Central memory CD4-positive, alpha-beta T cell (primary cell): ENCODE results near the gene CPT1A.

Experiments
- DNase-seq: peaks from one replicate; pipeline ENCODE4 v3.0.0; 2022

CPT1A gene

DNA sequence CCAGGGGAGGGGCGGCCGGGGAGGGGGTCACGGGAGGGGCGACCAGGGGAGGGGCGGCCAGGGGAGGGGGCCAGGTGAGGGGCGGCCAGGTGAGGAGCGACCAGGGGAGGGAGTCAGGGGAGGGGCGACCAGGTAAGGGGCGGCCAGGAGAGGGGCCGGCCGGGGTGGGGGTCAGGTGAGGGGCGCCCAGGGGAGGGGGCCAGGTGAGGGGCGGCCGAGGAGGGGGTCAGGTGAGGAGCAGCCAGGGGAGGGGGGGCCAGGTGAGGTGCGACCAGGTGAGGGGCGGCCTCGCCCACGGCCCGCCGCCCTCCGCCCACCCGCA, 90.8 kb downstream of the CPT1A start:
- no peak for DNase-seq

DNA sequence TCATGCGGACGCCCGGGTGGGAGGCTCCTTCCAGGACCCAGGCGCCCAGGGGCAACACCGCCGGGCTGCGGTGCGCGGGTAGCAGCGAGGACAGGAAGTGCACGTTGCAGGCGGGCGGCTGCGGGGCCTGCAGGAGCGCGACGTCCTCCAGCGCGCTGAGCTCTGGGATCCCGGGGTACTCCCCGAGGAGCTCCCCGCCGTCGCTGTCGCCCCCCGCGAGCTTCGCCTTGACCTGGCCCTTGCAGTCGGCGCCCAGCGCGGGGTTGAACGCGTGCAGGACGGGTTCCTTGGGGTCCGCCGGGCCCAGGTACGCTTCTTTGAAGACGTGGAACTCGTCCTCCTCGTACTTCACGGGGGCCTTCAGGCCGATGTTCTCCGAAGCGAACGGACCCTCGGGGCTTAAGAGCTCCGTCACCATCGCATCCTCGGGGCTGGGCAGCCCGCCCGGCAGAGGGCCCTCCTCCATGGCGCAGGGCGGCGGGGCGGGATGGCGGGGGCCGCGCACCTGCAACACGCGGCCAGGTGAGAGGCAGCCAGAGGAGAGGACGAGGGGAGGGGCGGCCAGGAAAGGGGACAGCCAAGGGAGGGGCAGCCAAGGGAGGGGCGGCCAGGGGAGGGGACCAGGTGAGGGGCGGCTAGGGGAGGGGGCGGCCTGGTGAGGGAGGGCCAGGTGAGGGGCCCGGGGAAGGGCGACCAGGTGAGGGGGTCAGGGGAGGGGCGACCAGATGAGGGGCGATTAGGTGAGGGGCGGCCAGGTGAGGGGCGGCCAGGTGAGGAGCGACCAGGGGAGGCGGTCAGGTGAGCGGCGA, 91.3 kb downstream of the CPT1A start:
- no peak for DNase-seq

DNA sequence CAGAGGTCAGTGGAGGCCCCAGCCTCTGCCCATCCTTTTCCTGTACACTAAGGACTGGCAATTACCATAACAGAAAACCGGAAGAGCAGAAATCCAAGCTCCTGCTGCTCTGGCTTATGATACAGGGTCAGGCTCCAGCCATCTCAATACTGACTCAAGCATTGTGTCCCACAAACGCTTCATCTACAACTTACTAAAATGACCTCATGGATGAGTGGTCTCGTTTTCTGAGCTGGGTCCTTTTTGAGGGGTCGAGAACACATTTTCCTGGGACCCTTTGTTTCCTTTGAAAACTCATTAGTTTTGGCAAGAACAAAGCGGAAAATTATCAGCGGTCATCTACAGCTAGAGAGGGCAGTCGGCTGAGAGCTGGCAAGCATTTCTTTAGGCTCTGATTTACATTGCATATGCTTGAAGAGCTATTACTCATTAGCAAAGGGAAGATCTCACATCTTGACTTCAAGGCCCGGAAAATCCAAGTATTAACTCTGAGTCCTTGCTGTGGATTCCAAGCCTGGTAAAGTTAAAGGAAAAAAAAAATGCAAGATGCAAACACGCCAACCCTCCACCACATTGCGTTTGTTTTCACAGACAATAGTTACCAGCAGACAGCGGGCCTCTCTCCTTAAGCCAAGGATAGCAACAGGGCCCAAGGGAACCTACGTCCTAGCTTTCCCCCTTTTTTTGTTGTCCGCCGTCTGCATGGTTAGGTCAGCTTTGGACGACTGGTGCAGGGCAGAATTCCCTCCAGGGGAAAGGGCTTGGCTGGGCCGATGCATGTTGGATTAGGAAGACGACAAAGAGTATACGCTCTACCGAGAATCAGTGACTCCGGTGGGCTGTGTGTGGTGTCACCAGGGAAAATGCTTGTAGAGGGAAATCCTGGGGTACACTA, 92.2 kb downstream of the CPT1A start:
- no peak for DNase-seq

DNA sequence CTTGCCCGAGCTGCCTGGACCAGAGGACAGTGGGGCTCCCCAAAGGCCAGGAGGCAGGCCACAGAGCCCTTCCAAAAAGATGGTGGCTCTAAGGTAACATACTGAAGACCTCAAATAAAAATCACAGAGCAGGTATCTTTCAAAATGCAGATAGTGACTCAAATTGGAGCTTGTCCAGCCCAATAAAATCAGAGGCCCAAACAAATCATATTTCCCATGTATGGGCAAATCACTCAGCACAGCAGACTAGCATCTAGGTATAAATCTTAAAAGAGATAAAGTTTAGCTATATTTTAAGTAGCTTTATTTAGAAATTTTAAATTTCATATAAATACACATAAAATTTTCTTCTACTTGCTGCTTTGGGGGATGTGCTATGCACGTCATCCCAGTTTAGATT, 93.7 kb downstream of the CPT1A start:
- DNase-seq = no peak

DNA sequence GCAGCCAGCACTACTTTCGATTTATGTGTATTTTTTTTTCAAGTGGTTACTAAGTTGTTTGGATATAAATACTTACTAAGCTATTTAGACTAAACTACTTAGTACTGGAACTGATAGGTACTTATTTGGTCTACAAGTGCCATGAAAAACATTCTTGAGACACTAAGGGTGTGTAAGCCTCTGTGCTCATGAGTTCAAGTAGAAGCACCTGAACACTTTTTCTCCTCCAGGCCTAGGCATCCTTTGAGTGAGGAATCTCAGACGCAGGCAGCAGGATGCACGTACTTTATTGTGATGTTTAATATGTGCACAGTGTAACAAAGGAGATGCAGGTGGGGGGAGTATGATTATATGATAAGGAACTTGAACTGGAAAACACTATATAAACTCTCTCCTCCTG, 98.2 kb downstream of the CPT1A start:
- no peak for DNase-seq

DNA sequence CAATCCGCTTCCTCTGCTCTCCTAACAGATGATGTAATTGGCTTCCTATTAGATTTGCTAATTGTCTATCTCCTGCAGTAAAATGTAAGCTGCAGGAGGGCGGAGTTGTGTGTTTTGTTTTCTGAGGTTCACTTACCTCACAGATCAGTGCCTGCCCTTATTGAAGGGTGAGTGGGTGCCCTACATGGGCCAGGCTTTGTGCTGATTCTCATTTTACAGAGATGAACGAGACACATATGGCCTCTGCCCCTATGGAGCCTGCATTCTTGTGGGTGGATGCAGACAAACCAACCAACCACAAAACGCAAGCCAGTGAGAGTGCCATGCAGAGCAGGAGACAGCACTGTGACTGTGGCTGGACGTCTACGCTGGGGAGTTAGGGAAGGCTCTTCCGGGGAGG, 100.3 kb downstream of the CPT1A start:
- DNase-seq = no peak

DNA sequence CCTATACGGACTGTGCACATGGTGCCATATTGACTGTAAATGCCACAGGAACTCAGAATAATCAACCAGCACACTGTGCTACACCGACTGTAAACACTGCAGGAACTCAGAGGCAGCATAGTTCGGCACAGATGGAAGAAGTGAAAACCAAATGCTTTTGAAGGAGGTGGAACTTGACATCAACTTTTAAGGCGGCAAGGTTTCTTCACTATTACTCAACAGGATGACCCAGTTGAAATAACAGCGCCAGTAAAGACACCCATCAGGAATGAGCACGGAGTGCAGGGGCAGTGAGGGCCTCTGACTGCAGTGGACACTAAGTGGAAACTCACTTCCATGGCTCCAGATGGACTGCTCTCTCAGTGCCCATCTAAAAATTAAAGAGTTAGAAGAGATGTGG, 106.1 kb downstream of the CPT1A start:
- DNase-seq = no peak

DNA sequence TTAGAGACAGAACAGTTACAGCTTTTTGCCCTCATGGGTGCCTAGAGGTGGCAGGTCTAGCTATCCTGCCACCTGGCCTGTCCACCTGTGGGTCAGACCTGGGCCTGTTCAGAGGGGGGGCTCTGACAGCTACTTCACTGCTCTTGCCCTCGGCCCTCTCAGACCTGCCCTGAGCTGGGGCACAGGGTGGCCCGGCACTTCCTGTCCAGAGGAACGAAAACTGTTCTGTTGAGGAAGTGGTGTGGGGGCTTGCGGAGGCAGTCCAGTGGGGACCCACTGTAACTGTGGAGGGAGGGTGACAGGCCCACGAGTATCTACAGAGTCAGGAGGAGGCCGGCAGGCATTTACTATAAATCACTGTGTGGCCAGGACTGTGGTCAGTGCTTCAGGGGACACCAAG, 106.6 kb downstream of the CPT1A start:
- DNase-seq = no peak

DNA sequence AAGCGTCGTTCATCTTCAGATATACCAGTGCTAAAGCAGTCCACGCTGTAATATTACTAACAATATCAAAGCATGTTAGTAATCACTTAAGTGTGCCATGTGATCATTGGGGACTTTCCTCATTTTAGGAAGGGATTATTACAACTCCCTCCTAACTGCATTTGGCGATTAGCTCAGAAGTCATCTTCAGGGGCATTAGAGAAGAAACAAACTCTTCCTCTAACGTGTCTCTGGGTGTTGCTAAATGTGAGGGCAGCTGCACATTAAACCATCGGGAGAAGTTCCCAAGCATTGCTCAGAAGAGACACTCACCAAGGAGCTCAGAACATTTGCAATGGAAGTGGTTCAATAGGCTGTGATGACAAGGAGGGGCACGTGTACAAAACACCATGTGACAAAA, 107.6 kb downstream of the CPT1A start:
- DNase-seq = no peak

DNA sequence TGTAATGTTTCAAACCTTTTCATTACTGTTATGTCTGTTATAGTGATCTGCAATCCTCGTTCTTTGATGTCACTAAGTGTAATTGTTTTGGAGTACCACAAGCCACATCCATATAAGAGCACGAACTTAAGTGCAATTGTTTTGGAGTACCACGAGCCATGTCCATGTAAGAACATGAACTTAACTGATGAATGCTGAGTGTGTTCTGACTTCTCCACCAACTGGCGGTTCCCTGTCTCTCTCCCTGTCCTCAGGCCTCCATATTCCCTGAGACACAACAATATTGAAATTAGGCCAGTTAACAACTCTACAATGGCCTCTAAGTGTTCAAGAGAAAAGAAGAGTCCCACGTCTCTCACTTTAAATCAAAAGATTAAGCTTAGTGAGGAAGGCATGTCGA, 113.9 kb downstream of the CPT1A start:
- no peak for DNase-seq

DNA sequence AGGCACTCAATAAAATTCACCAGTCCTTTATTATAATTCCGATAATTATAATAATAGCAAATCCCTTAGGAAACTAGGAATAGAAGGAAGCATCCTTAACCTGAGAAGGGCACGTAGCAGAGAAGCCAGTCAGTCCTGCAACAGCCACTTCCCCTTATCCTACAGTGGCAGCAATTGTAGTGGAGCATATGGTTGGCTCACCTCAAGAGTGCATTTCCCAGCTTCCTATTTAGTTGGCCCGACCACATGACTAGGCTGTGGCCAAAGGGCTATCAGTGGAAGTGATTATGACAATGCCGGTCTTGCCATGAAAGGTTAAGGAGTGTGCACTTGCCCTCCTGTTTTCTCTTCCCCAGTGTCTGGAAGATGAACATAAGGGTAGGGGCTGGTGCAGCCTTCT, 117.4 kb downstream of the CPT1A start:
- DNase-seq = no peak

DNA sequence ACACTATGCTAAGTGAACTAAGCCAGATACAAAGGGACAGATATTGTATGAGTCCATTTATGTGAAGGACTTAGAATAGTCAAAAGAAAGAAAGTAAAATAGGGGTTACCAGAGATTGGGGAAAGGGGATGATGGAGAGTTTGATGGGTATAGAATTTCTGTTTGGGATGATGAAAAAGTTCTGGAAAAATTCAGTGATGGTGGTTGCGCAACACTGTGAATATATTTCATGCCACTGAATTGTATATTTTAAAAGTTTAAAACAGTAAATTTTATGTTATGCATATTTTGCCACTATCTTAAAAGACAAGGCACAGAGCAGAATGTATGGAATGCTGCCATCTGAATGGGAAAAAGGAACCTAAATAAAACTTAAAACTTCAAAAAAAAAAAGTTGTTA, 119.6 kb downstream of the CPT1A start:
- no peak for DNase-seq

DNA sequence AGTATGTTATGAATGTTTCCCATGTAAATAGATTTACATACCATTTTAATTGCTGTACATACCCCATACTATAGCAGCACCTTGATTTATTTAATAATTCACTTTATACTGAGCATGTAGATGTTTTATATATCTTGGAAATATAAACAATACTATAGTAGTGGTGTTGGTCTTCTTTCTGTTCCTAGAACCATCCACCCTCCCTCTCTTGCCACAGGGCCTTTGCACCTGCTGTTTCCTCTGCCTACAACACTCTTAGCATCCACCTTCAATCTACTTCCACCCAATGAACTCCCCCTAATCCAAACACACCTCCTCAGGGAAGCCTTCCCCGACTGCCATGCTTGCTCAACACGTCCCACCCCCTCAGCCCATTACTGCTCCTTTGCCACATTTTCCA, 120.6 kb downstream of the CPT1A start:
- DNase-seq = no peak

DNA sequence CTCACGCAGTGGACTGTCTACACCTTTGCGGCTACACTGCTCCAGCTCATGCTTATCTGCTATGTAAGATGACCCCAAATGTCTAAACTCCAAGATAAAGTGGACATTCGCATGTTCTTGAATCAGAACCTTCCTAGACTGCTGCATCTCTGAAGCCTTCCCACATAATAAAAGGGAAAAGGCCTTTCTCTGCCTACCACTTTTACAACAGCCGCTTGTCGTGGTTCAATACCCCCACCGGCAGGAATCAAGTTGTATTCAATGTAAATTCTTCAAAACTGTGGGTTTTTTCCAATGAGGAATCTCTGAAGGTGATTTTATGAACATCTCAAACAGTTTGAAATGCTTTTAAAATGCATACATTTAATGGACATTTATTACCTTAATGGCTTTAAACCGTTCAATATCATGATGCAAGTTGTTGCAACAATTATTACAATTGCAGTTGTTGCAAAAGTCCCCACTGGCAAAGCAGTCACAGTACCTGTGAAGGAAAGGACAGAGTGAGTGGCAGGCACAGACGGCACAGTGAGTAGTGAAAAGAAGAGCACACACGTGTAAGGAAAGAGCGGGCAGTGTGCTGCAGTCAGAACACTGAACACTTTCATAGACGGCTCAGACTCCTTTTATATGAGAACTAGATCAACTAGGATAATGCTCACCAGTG, 126.1 kb downstream of the CPT1A start:
- DNase-seq = no peak

DNA sequence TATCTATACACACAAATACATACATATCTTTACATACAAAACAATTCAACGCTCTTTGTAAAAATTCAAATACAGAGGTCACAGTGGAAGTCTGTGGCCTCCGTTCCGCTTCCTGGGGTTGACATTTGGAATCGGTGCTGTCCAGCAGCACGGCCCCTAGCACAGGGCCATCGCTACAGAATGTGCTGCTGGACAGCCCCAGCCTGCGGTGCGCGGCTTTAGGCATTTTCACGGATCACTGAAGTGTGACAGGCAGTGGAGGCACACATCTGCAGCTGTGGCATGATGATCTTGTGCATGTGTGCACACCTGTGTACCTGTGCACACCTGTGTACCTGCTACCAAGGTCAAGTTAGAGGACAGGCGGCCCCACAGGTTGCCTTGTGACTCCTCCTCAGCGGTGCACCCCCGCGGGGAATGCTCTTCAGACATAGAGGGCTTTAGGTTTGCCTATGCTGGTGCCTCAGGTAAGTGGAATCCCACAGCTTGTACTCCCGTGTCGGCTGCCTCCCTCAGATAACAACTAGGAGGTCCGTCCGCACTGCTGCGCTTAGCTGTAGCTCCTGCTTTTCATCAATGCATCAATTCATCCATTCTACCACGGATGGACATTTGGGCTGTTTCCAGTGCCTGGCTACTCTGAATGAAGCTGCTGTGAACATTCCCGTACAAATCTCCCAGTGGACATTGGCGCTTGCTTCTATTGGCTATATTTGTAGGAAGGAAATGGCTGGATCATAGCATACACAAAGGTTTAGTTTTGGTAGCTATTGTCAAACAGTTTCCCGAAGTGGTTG, 127.5 kb downstream of the CPT1A start:
- no peak for DNase-seq

DNA sequence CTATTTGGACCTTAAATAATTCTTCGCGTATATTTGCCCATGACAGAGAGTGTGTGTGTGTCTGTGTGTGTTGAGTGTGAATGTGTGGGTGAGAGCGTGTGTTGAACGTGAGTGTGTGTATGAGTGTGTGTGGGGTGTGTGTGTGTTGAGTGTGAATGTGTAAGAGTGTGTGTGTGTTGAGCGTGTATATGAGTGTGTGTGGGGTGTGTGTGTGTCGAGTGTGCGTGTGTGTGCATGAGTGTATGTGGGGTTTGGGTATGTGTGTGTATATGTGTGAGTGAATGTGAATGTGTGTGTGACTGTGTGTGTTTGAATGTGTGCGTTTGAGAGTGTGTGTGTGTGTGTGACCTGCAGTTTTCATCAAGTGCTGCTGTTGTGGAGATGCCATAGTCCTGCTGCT, 130.6 kb downstream of the CPT1A start:
- DNase-seq = no peak

DNA sequence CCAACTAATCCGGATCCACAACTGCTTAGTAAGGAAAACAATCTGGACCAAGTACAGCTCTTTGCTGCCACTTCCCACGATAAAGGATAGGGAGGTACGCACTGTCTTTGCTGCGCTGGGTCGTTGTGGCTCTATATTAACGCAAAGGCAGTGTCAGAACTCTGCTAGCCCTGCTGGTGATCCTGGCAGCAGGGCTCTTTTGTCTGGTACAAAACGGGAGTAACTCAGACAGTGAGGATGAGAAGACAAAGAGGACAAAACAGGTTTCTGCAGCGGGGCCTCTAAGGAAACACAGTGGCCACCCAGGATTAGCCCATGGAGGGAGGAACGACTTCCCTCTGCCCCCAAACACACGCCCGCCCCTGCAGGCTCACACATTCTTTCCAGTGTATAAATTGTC, 131.3 kb downstream of the CPT1A start:
- DNase-seq = no peak

DNA sequence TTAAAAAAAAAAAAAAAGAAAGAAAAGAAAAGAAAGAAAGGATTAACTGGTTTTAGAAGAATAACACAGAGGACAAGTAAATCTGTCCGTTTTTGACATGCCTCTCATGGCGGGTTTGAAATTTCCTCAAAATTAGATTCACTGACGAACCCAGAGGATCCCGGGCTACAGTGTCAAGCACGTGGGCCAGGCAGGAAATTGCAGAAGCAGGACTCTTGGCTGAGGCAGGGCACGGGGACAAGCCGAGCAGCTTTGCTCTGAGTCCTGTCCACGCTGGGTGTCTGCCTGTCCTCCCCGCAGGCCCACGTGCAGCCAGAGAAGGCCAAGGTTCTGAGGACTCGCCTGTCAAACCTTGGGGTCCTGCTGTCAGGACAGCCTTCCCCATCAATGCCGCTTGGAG, 132.7 kb downstream of the CPT1A start:
- no peak for DNase-seq

DNA sequence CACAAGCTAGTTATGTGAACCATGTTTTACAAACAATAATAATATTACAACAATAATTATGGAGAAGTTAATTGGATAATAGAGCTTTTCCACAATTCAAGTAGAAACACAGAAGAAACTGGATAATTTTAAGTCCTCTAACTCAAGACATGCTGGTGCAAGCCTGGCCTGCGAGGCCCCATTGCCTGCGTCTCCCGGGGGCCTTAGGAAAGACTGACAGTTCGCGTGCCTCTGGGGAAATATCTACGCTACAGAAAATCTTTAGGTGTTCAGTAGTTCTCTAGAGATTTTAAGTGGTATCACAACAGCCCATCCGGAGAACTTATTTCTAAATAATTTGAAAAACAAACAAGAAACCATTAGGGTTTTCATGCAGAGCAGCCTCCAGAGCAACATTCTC, 134.2 kb downstream of the CPT1A start:
- no peak for DNase-seq

DNA sequence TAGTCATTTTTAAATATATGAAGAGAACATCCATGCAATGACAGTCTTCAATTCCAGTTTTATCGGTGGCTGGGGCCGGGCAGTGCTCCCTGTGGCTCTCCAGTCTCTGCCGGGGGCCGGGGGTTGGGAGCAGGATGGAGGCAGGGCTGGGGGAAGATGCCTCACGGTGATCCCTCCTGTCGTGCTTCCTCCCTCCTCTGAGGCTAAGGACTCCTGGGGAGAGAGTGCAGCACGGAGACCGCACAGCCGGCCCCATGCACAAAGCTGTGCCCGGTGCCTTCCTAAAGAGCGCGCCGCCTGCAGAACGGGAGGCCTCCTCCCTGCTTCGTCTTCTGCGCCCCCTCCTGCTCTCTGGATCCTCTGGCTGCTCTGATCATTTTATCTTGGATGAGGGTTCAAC, 136.8 kb downstream of the CPT1A start:
- DNase-seq = no peak
